Neural crest cell (in vitro differentiated cells): Measurements from ENCODE around the gene DPP3. TPM values are rescaled to one million over a fixed set of nuclear protein-coding genes. Genes with fewer than 3 reads are reported as not detected.

Experiments
- DNase-seq: peaks from one replicate; pipeline ENCODE4 v3.0.0; 2021; ENCODE audit warnings: low read depth, mixed read lengths, low spot score
- H3K27ac Mint-ChIP-seq: one replicate; pipeline ENCODE4 v1.8.0; 2021; ENCODE audit warnings: mild to moderate bottlenecking, mixed read lengths; ENCODE audit not compliant: unreplicated experiment
- H3K27me3 Mint-ChIP-seq: 2 replicates; pipeline ENCODE4 v1.8.0; 2021; ENCODE audit warnings: low read depth, mild to moderate bottlenecking, mixed read lengths
- H3K36me3 Mint-ChIP-seq: 2 replicates; pipeline ENCODE4 v1.8.0; 2021; ENCODE audit warnings: low read depth, mild to moderate bottlenecking, mixed read lengths
- H3K4me1 Mint-ChIP-seq: 2 replicates; pipeline ENCODE4 v1.8.0; 2021; ENCODE audit warnings: mixed read lengths
- H3K4me3 Mint-ChIP-seq: one replicate; pipeline ENCODE4 v1.8.0; 2021; ENCODE audit warnings: mild to moderate bottlenecking, mixed read lengths
- H3K9me3 Mint-ChIP-seq: 2 replicates; pipeline ENCODE4 v1.8.0; 2021; ENCODE audit warnings: mixed read lengths
- CTCF ChIP-seq: fragments of 200-600 bp; sonication (generic); conservative IDR thresholded peaks from 2 replicates; pipeline ENCODE4 v1.5.0; 2021; ENCODE audit warnings: antibody characterized with exemption, mild to moderate bottlenecking
- total RNA-seq: library from RNA; stranded (reverse); gene quantifications from 2 replicates; pipeline ENCODE4 v1.2.1, GENCODE V29; 2021

Gene DPP3
- total RNA-seq, 1 donor from 2014 or later, result 68.9 TPM

- no peaks in the 10 kb centered on the region for H3K9me3 Mint-ChIP-seq
- TF ChIP-seq CTCF, result no peak
- H3K27me3 Mint-ChIP-seq, result no peaks in the 10 kb centered on the region
- H3K27ac Mint-ChIP-seq, result no peak overlapping the region
- no peak overlapping the region for H3K4me3 Mint-ChIP-seq
- no peaks in the 10 kb centered on the region for H3K4me1 Mint-ChIP-seq
- H3K36me3 Mint-ChIP-seq, result no peaks in the 10 kb centered on the region
- DNase-seq, result no peak
Measured at GRCh38 chr11:66556086-66556485, 75.9 kb downstream of the DPP3 start.

- Mint-ChIP-seq H3K27me3 (no peaks in the 10 kb centered on the region), H3K4me1 (no peaks in the 10 kb centered on the region), H3K36me3 (no peaks in the 10 kb centered on the region), H3K4me3 (no peak overlapping the region), H3K9me3 (no peaks in the 10 kb centered on the region), H3K27ac (no peak overlapping the region)
- no peak for TF ChIP-seq CTCF
- DNase-seq, result no peak
Measured at GRCh38 chr11:66557733-66558326, 77.6 kb downstream of the DPP3 start.

Other genes starting within 250 kb of the DPP3 start
- 64.5 and 70.8 TPM in 2 replicates for gene KLC2, start 222.7 kb upstream of the DPP3 start, total RNA-seq
- 114 and 116 TPM in 2 replicates for gene RAB1B, start 211.8 kb upstream of the DPP3 start, total RNA-seq
- 44.6 and 46.0 TPM in 2 replicates for gene CNIH2, start 202.3 kb upstream of the DPP3 start, total RNA-seq
- gene YIF1A, start 191.3 kb upstream of the DPP3 start, total RNA-seq, result 59.4 and 60.9 TPM in 2 replicates
- 0.57 and 1.0 TPM in 2 replicates for gene TMEM151A, start 188.5 kb upstream of the DPP3 start, total RNA-seq
- 4.2 and 4.8 TPM in 2 replicates for gene CD248, start 163.4 kb upstream of the DPP3 start, total RNA-seq
- gene RIN1, start 144.0 kb upstream of the DPP3 start, total RNA-seq, result 3.7 and 4.3 TPM in 2 replicates
- gene BRMS1, start 135.3 kb upstream of the DPP3 start, total RNA-seq, result 40.2 and 49.0 TPM in 2 replicates
- 43.3 and 43.8 TPM in 2 replicates for gene B4GAT1, start 132.8 kb upstream of the DPP3 start, total RNA-seq
- gene SLC29A2, start 108.7 kb upstream of the DPP3 start, total RNA-seq, result 38.7 and 39.5 TPM in 2 replicates
- 0.14 and 0.63 TPM in 2 replicates for gene NPAS4, start 59.4 kb upstream of the DPP3 start, total RNA-seq
- gene MRPL11, start 41.6 kb upstream of the DPP3 start, total RNA-seq, result 91.4 and 92.7 TPM in 2 replicates
- gene PELI3, start 13.5 kb upstream of the DPP3 start, total RNA-seq, result 13.3 and 13.6 TPM in 2 replicates
- gene BBS1, start 30.2 kb downstream of the DPP3 start, total RNA-seq, result 54.7 and 56.1 TPM in 2 replicates
- 7.3 and 7.7 TPM in 2 replicates for gene ZDHHC24, start 65.6 kb downstream of the DPP3 start, total RNA-seq
- 0.16 and 0.35 TPM in 2 replicates for gene ACTN3, start 66.5 kb downstream of the DPP3 start, total RNA-seq
- gene CTSF, start 88.2 kb downstream of the DPP3 start, total RNA-seq, result not detected in 2 replicates
- 0.93 and 1.1 TPM in 2 replicates for gene CCDC87, start 112.6 kb downstream of the DPP3 start, total RNA-seq
- 47.2 and 49.8 TPM in 2 replicates for gene CCS, start 112.8 kb downstream of the DPP3 start, total RNA-seq
- gene RBM14, start 136.2 kb downstream of the DPP3 start, total RNA-seq, result 157 and 160 TPM in 2 replicates
- 268 and 269 TPM in 2 replicates for gene RBM4, start 158.3 kb downstream of the DPP3 start, total RNA-seq
- gene RBM4B, start 197.5 kb downstream of the DPP3 start, total RNA-seq, result 57.0 and 61.9 TPM in 2 replicates
- 34.1 and 43.6 TPM in 2 replicates for gene SPTBN2, start 248.8 kb downstream of the DPP3 start, total RNA-seq